ENCODE results near the gene RALGAPB. TPM values are rescaled to one million over a fixed set of nuclear protein-coding genes. Genes with fewer than 3 reads are reported as not detected.
A peak's percentile ranks its signal among the peaks of the same experiment; 100 is the strongest.

The RALGAPB gene
- total and polyA plus RNA-seq, 2 experiments from 2014 or later, result 10.2 to 40.4 TPM

DNA sequence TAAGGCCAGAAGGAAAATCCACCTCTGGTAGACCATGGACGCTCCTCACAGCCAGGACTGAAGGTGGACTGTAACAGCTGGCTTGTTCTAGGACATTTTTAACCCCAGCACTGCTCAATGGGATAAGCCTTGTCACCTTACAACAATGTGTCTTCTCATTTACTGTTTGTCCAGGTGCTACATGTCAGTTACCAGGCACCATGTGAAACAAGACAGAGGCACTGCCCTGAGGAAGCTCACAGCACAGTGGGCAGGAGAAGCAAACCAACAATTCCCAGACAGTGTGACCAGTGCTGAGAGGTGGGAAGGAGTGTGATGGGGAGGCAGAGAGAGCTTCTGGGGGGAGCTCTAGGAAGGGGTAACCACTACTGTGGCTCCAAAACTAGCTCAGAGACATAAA, 48.2 kb upstream of the RALGAPB start (continued):
- TF ChIP-seq, protein P1, sequence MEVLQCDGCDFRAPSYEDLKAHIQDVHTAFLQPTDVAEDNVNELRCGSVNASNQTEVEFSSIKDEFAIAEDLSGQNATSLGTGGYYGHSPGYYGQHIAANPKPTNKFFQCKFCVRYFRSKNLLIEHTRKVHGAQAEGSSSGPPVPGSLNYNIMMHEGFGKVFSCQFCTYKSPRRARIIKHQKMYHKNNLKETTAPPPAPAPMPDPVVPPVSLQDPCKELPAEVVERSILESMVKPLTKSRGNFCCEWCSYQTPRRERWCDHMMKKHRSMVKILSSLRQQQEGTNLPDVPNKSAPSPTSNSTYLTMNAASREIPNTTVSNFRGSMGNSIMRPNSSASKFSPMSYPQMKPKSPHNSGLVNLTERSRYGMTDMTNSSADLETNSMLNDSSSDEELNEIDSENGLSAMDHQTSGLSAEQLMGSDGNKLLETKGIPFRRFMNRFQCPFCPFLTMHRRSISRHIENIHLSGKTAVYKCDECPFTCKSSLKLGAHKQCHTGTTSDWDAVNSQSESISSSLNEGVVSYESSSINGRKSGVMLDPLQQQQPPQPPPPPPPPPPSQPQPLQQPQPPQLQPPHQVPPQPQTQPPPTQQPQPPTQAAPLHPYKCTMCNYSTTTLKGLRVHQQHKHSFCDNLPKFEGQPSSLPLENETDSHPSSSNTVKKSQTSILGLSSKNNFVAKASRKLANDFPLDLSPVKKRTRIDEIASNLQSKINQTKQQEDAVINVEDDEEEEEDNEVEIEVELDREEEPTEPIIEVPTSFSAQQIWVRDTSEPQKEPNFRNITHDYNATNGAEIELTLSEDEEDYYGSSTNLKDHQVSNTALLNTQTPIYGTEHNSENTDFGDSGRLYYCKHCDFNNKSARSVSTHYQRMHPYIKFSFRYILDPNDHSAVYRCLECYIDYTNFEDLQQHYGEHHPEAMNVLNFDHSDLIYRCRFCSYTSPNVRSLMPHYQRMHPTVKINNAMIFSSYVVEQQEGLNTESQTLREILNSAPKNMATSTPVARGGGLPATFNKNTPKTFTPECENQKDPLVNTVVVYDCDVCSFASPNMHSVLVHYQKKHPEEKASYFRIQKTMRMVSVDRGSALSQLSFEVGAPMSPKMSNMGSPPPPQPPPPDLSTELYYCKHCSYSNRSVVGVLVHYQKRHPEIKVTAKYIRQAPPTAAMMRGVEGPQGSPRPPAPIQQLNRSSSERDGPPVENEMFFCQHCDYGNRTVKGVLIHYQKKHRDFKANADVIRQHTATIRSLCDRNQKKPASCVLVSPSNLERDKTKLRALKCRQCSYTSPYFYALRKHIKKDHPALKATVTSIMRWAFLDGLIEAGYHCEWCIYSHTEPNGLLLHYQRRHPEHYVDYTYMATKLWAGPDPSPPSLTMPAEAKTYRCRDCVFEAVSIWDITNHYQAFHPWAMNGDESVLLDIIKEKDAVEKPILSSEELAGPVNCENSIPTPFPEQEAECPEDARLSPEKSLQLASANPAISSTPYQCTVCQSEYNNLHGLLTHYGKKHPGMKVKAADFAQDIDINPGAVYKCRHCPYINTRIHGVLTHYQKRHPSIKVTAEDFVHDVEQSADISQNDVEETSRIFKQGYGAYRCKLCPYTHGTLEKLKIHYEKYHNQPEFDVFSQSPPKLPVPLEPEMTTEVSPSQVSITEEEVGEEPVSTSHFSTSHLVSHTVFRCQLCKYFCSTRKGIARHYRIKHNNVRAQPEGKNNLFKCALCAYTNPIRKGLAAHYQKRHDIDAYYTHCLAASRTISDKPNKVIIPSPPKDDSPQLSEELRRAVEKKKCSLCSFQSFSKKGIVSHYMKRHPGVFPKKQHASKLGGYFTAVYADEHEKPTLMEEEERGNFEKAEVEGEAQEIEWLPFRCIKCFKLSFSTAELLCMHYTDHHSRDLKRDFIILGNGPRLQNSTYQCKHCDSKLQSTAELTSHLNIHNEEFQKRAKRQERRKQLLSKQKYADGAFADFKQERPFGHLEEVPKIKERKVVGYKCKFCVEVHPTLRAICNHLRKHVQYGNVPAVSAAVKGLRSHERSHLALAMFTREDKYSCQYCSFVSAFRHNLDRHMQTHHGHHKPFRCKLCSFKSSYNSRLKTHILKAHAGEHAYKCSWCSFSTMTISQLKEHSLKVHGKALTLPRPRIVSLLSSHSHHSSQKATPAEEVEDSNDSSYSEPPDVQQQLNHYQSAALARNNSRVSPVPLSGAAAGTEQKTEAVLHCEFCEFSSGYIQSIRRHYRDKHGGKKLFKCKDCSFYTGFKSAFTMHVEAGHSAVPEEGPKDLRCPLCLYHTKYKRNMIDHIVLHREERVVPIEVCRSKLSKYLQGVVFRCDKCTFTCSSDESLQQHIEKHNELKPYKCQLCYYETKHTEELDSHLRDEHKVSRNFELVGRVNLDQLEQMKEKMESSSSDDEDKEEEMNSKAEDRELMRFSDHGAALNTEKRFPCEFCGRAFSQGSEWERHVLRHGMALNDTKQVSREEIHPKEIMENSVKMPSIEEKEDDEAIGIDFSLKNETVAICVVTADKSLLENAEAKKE (CRISPR knock-in tag; IDR thresholded peaks at IDR 0.05), result no peak

DNA sequence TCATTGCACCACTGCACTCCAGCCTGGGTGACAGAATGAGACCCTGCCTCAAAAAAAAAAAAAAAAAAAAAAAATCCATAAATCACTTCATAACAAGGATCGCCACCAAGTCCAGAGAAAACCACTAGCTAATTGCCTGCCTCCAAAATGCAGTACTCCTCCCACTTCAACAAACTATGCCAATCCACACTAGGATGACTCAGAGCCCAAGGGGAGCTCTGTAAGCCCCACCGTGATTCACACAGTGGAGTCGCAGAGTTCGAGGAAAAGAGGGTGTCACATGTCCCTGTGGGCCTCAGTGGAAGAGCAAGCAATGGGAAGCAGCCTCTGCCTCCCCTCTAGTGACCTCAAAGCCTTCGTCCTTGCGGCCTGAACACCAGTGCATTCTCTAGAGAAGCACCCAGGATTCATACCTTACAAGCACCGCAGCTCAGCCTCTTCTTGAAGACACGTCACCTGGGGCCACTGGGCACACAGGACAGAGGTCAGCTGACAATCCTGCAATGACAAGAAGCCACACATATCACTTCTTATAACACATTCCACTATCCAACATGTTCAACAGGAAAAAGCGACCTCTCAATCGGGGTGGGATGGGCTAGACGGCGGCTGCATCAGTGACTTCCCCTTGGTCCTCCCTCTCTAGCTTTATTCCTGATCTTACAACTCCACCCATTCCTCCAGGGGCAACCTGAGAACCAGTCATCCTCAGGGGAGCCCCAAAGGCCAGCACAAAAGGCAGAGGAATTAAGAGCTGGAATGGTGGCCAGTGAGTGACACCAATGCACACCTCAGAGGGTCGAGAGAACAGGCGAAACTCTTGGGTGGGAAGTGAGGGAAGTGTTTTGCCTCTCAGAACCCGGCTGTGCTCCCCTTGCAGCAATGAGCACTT, 46.4 kb upstream of the RALGAPB start:
- Histone ChIP-seq H3K9me2 (ENCODE audit: insufficient read depth) (no peaks in the 10 kb centered on the region), H2AFZ (no peak overlapping the region), H3K4me2 (no peak overlapping the region), H4K20me1 (replicated peaks; ENCODE audit: insufficient read depth) (peaks cover 48% of the 10 kb centered on the region), H3K4me1 (ENCODE audit: insufficient read depth) (no peaks in the 10 kb centered on the region), H3K36me3 (ENCODE audit: insufficient read depth) (peaks cover 88% of the 10 kb centered on the region), H3K4me3 (no peak overlapping the region), H3F3A (replicated peaks; ENCODE audit: low read depth) (peaks cover 24% of the 10 kb centered on the region), H3K27me3 (ENCODE audit: insufficient read depth) (no peaks in the 10 kb centered on the region), H3K79me2 (replicated peaks; ENCODE audit: insufficient read depth) (peaks cover 86% of the 10 kb centered on the region), H3K27ac (ENCODE audit: low read depth) (no peak overlapping the region)
- H3K4me3 Mint-ChIP-seq, result no peak overlapping the region
- peaks cover 2% of the 10 kb centered on the region; the same call in 1 of the 3 replicates for H3K9me3 Mint-ChIP-seq
- H3K27ac Mint-ChIP-seq, result peak overlapping the region; percentile 65; the same call in 1 of the 2 replicates
- peaks cover 100% of the 10 kb centered on the region for H3K36me3 Mint-ChIP-seq (ENCODE audit: low read depth)
- H3K27me3 Mint-ChIP-seq (ENCODE audit: insufficient read depth, low read depth, poor library complexity), result peaks cover 26% of the 10 kb centered on the region
- no peak for ATAC-seq
- peaks cover 3% of the 10 kb centered on the region; the same call in 1 of the 3 replicates for H3K4me1 Mint-ChIP-seq
- no peak for DNase-seq (ENCODE audit: low spot score)
- TF ChIP-seq POLR2AphosphoS5 (IDR thresholded peaks at IDR 0.05; ENCODE audit: low read depth) (peak; percentile 34; the same call in 1 of the 2 replicates), NANOG (IDR thresholded peaks at IDR 0.05; ENCODE audit: borderline replicate concordance) (no peak)

Data from GM23338 (cell line).